Uterus (tissue), 4 donors: Measurements from ENCODE around the gene PWWP2B. TPM values are rescaled to one million over a fixed set of nuclear protein-coding genes. Genes with fewer than 3 reads are reported as not detected.

ENCODE experiments used
- DNase-seq, 2 donors: peaks; one replicate each; pipeline ENCODE4 v3.0.0-alpha.2; 2019 to 2020
- H3K27ac ChIP-seq, 2 donors: fragments of 200-600 bp; sonication (generic); 1 replicate in 1 of 2; 2 replicates in 1 of 2; pipeline ENCODE4 v1.5.1; 2016 to 2018
- H3K27me3 ChIP-seq, 2 donors: fragments of 200-600 bp; sonication (generic); one replicate each; pipeline ENCODE4 v1.5.1; 2018 to 2019; ENCODE audit warnings: control low read depth in 1 of 2
- H3K36me3 ChIP-seq, 2 donors: fragments of 200-600 bp; sonication (generic); one replicate each; pipeline ENCODE4 v1.5.1; 2019; ENCODE audit warnings: control low read depth in 1 of 2
- H3K4me1 ChIP-seq, 2 donors: fragments of 200-600 bp; sonication (generic); one replicate each; pipeline ENCODE4 v1.5.1; 2018 to 2019; ENCODE audit warnings: control low read depth in 1 of 2
- H3K4me3 ChIP-seq, 2 donors: fragments of 200-600 bp; sonication (generic); 1 replicate in 1 of 2; 2 replicates in 1 of 2; pipeline ENCODE4 v1.5.1; 2018 to 2019; ENCODE audit warnings: mild to moderate bottlenecking in 1 of 2
- H3K9me3 ChIP-seq, 2 donors: fragments of 200-600 bp; sonication (generic); one replicate each; pipeline ENCODE4 v1.5.1; 2019; ENCODE audit warnings: control low read depth in 1 of 2
- POLR2A ChIP-seq, 2 donors: fragments of 450-650 bp; IDR thresholded peaks; one replicate each; pipeline ENCODE4 v1.6.1; 2016; ENCODE audit warnings: antibody characterized with exemption in 2 of 2, mild to moderate bottlenecking in 1 of 2, moderate library complexity in 1 of 2
- intact Hi-C: fragments of 100-400 bp; cut with DNase I; formaldehyde crosslinking; loops from one replicate; pipeline ENCODE4 v1.15.1; 2023; ENCODE audit warnings: low total_unique reads
- total RNA-seq, 4 donors: library from RNA; depleted of rRNA in 3 of 4; stranded (reverse); fragments of >200 nt in 3 of 4; gene quantifications; one replicate each; pipeline versions ENCODE4 v1.1.0 to v1.2.4, GENCODE V29; 2014 to 2023
- TF ChIP-seq, protein P1 (sequence below), 4 experiments: fragments of 200-600 bp in 2 of 4; fragments of 450-650 bp in 2 of 4; sonication (generic) in 2 of 4; IDR thresholded peaks; one replicate each; pipeline ENCODE4 v1.5.1; 2016 to 2019; ENCODE audit warnings: antibody characterized with exemption in 4 of 4, mild to moderate bottlenecking in 2 of 4, moderate library complexity in 1 of 4
- donor health status: DM: yes; HTN: yes; CAD: no.

The PWWP2B gene
- total RNA-seq, 4 donors from 2014 or later = 0.29 to 27.6 (median 8.3) TPM

DNA sequence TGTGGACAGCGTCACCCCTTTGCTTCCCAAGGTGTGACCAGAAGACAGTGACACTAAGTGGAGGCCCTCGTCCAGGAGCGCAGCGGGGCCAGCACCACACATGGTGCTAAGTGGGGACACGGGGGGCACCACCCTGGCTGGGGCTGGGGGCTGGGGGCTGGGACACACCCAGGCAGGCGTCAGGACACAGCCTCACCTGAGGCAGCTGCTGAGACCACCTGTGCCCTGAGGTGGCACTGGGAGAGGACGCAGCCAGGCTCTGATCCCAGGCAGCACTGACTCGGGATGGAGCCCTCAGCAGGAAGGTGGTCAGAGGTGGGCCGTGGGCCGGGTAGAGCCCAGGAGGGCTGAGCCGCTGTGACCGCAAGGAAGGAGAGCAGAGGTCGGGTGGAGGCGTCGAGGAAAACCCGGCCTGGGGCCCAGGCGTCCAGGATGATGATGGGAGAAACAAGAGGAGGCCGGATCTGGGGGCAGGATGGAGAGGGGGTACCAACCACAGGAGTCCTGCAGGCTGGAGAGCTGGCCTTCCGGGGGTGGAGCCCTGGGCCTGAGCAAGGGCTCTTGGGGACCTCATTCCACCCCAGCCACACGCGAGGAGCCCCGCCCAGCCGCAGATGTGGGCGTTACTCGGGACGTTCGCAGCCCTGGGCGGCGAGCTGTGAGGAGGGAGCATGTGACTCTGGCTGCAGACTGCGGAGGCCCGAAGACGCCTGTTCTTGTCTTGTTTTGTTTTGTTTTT is 42.5 kb upstream of the PWWP2B start:
- Histone ChIP-seq H3K4me1 (no peaks in the 10 kb centered on the region), H3K27me3 (no peaks in the 10 kb centered on the region), H3K9me3 (no peaks in the 10 kb centered on the region), H3K27ac (no peak overlapping the region), H3K4me3 (no peak overlapping the region), H3K36me3 (no peaks in the 10 kb centered on the region)
- intact Hi-C loops = loop anchor here (5.0 kb wide), 1 partner anchor 132 kb away; no protein-coding TSS in a partner anchor
- DNase-seq = no peak
- TF ChIP-seq, protein P1, sequence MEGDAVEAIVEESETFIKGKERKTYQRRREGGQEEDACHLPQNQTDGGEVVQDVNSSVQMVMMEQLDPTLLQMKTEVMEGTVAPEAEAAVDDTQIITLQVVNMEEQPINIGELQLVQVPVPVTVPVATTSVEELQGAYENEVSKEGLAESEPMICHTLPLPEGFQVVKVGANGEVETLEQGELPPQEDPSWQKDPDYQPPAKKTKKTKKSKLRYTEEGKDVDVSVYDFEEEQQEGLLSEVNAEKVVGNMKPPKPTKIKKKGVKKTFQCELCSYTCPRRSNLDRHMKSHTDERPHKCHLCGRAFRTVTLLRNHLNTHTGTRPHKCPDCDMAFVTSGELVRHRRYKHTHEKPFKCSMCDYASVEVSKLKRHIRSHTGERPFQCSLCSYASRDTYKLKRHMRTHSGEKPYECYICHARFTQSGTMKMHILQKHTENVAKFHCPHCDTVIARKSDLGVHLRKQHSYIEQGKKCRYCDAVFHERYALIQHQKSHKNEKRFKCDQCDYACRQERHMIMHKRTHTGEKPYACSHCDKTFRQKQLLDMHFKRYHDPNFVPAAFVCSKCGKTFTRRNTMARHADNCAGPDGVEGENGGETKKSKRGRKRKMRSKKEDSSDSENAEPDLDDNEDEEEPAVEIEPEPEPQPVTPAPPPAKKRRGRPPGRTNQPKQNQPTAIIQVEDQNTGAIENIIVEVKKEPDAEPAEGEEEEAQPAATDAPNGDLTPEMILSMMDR (IDR thresholded peaks at IDR 0.05) = no peak
- TF ChIP-seq POLR2A (IDR thresholded peaks at IDR 0.05) = no peak

DNA sequence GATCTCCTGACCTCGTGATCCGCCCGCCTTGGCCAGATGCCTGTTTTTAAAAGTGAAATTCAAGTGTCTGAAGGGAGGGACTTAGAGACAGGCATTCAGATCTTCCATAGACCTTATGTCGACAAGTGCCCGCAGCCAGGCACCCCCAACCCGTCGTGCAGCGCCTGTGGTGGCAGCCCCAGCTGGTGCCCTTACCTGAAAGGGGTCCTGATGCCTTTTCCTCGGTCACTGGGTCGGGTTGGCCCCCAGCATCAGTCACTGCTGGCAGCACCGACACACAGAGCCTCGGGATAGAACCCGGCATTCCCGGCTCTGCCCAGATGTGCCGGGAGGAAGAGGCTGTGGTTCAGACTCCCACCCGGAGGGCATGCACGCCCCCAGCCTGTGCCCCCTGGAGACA is 41.7 kb upstream of the PWWP2B start:
- Histone ChIP-seq H3K4me3 (no peak overlapping the region), H3K4me1 (no peaks in the 10 kb centered on the region), H3K27ac (no peak overlapping the region), H3K36me3 (no peaks in the 10 kb centered on the region), H3K9me3 (no peaks in the 10 kb centered on the region), H3K27me3 (no peaks in the 10 kb centered on the region)
- TF ChIP-seq, protein P1 (IDR thresholded peaks at IDR 0.05) = no peak
- no peak for TF ChIP-seq POLR2A (IDR thresholded peaks at IDR 0.05)
- DNase-seq = no peak
- intact Hi-C loops = no loop called here

DNA sequence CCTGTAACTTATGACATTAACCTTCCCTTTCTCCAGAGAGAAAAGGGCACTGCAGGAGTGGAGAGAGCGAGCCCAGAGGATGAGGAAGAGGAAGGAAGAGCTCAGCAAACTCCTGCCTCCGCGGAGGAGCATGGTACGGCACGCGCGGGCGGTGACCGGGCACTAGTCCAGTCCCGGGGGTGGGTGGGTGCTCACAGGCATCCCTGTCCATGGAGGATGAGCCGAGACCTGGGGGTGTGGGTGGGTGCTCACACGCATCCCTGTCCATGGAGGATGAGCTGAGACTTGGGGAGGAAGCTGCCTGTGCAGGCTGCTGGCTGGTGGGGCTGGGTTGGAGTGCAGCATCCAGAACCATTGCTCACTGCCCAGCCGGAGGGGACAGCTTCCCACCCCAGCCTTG is 41.2 kb upstream of the PWWP2B start:
- no peak overlapping the region for H3K4me3 ChIP-seq
- H3K27me3 ChIP-seq = no peaks in the 10 kb centered on the region
- intact Hi-C loops = no loop called here
- H3K4me1 ChIP-seq = no peaks in the 10 kb centered on the region
- no peaks in the 10 kb centered on the region for H3K9me3 ChIP-seq
- no peaks in the 10 kb centered on the region for H3K36me3 ChIP-seq
- no peak overlapping the region for H3K27ac ChIP-seq
- no peak for DNase-seq
- TF ChIP-seq, protein P1 (IDR thresholded peaks at IDR 0.05) = no peak
- TF ChIP-seq POLR2A (IDR thresholded peaks at IDR 0.05) = no peak

DNA sequence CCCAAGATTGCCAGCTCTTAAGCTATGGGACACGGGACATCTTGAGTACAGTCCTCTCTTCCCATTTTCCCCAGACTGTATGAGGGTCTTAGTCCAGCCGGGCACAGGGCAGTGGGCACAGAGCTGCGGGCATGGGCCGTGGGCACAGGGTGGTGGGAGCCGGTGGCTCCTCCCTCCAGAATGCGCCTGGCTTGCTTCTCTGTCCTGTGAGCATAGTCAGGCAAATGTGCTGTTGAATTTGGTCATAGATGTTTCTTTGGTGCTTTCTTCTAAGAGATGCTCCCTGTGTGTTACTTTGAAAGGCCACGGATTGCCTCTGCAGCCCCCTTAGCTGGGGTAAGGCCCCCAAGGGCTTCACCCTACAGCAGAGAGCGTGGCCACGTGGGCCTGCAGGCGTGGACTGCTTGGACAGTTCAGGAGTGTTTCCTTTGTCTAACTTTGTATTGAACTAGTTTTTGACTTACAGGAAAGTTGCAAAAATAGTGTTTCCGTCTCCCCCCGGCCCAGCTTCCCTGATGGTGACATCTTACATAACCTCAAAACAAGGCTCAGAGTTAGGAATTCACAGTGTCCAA is 40.3 kb upstream of the PWWP2B start:
- H3K4me1 ChIP-seq = no peaks in the 10 kb centered on the region
- H3K36me3 ChIP-seq = no peaks in the 10 kb centered on the region
- H3K27ac ChIP-seq = no peak overlapping the region
- intact Hi-C loops = no loop called here
- no peak overlapping the region for H3K4me3 ChIP-seq
- TF ChIP-seq, protein P1 (IDR thresholded peaks at IDR 0.05) = no peak
- no peak for TF ChIP-seq POLR2A (IDR thresholded peaks at IDR 0.05)
- no peaks in the 10 kb centered on the region for H3K9me3 ChIP-seq
- DNase-seq = no peak
- H3K27me3 ChIP-seq = no peaks in the 10 kb centered on the region

DNA sequence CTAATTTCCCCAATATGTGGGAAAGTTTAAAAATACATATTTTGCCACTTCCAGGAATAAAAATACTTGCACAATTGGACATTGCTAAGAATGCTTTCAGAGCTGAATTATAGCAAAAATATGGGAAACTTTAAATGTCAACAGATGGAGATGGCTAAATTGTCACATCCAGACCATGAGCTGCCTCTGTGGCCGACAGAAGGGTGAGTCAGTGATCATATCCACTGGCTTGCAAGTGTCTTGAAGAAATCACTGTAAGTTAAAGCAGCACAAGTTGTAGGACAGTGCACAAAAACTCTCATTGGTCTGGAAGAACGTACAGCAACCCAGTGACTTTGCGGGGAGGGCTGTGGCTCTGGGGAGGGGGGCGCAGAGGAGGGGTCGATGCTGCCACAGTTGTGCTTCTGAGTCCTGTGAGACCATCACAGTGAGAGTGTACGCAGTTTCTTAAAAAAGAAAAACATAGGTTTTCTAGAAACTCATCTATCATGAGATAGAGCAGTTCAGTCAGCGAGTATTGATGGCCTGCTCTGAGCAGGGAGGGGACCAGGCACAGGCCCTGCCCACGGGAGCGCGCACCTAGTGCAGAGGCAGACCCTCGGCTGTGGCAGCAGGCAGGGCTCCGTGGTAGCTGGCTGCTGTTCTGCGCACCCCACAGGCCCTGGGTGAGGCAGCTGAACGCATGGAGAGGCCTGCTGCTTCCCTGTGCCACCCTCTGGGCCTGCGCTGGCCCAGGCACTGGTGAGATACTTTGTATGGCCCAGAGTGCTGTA is 39.5 kb upstream of the PWWP2B start:
- Histone ChIP-seq H3K4me1 (no peaks in the 10 kb centered on the region), H3K27me3 (no peaks in the 10 kb centered on the region), H3K27ac (no peak overlapping the region), H3K4me3 (no peak overlapping the region), H3K36me3 (no peaks in the 10 kb centered on the region), H3K9me3 (no peaks in the 10 kb centered on the region)
- no peak for TF ChIP-seq POLR2A (IDR thresholded peaks at IDR 0.05)
- TF ChIP-seq, protein P1 (IDR thresholded peaks at IDR 0.05) = no peak
- intact Hi-C loops = no loop called here
- DNase-seq = no peak
